ENCODE data around the gene MICB. TPM values are rescaled to one million over a fixed set of nuclear protein-coding genes. Genes with fewer than 3 reads are reported as not detected.

MICB gene
- 25.7 and 26.2 TPM in 2 replicates for total RNA-seq

DNA sequence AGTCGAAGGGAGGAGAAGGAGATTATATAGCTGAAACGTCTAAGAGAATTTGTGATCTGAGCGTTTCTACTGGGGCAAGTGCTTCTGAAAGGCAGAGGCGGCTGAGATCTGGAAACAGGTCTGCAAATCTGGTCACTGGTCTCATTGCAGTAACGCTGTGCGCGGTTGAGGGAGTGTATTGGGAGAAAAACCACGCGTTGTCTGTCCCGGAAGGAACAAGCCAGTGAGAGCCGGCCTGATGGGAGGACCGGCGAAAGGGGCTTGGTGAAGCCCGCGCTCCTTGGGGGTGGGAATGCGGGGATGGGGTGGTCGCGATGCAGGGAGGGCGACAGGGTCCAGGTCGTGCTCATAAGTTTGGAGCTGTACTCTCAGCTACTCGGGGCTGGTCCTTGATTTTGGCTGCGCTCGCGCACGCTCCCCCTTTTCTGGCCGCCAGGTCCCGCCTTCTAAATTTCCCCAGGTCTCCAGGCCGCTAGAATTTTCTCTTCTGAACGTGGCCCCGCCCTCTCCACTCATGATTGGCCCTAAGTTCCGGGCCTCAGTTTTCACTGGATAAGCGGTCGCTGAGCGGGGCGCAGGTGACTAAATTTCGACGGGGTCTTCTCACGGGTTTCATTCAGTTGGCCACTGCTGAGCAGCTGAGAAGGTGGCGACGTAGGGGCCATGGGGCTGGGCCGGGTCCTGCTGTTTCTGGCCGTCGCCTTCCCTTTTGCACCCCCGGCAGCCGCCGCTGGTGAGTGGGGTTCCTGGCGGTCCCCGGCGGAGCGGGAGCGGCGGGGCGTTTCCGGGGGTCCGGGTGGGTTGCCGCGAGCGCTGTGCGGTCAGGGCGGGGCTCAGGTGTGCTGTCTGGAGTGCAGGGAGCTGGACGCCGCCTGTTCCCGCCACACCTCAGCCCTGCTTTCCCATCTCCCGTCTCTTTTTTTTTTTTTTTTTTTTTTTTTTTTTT is at the start of gene MICB:
Gene MICB (plus strand): TSS at position 615 of the 946 bp plus-strand sequence. CDS start 49 bp downstream, at position 664.

DNA sequence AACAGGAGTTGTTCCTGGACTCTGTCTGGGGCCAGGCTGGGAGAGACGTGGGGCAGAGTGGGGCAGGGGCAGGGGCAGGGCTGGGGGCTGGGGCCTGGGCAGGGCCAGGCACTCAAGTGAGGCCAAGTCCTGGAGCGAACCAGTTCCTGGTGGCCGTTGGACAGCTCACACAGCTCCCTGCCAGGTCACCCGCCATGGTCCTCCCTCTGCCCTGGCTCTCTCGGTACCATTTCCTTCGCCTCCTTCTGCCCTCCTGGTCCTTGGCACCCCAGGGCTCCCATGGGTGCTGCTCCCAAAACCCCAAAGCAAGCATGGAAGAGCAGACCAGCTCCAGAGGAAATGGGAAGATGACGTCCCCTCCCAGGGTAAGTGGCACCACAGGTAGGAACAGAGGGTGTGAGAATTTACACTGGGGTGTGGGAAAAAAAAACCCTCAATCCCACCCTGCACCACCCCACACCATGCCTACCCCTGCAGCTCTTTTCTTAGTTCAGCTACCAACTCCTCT is 30.9 kb downstream of the MICB start, which contains the start of gene MCCD1:
Gene MCCD1 (plus strand): TSS at position 142 of the 508 bp plus-strand sequence. CDS start 53 bp downstream, at position 195.

DNA sequence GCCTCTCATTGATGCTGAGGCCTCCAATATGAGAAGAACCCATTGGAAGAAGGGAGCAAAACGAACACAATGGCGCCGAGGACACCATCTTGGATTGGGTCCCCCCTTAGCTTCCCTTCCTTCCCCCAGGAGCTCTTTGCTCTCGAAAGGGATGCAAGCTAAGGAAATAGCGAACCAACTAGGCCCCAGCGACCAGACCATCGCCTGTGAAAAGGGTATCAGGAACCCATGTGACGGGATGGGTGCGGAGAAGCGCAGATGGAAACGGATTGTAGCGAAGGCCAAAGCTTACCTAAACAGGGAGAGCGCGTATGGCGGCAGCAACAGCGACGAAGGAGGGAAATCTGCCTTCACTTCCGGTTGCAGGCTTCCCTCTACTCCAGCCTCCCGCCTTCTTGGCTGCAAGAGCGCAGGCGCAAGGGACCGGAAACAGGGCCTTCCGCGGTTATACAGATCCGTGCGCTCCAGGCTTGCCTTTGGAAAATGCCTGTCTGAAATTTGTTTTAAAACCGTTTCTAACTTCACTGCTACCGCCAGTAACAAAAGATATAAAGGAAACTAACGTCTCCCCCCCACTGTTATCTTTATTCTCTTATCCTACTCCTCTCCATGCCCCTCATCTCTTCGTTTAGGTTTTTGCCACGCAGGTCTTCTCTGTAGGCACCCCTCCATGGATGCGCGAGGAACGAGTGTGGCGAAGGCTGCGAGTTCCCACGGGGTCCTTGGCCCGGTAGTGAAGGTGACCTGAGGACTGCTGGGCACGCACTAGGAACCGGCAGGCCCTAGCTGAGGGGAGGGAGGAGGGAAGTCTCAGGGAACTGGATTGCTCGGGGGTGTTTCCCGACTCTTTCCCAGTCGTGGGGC is 43.9 kb downstream of the MICB start, which contains the start of gene DDX39B:
Gene DDX39B (minus strand): TSS at position 346 of the 864 bp plus-strand sequence. CDS start 1,471 bp downstream, outside the sequence.

DNA sequence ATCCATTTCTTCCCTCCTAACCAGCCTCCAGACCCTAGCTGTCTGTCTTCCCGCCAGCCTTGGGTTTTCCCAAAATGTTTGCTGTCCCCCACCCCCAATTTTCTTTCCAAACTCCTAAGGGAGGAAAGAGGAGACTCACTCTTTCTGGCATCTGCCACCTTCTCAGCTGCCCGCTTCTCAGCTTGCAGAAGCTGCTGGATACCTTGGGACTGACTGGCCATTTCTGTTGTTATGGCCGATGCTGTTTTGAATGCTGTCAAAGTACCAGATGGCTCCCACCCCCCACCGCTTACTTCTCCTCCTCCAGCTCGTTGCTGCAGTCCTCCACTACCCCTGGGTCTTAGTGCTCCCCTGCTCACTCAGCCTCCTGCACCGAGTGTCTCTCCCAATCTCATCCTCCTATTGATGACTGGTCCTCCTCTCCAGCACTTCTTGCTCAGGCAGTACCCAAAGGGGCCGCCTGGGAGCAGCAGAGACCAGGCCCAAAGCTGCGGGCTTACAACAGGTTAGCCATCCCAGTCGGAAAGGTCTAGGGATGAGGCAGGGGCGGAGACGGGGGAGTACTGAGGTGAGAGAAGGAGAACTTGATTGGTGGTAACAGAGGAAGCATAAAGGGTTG is 48.5 kb downstream of the MICB start, which contains the start of gene ATP6V1G2:
Gene ATP6V1G2 (minus strand): TSS at position 270 of the 619 bp plus-strand sequence. CDS start 49 bp downstream, at position 221.

DNA sequence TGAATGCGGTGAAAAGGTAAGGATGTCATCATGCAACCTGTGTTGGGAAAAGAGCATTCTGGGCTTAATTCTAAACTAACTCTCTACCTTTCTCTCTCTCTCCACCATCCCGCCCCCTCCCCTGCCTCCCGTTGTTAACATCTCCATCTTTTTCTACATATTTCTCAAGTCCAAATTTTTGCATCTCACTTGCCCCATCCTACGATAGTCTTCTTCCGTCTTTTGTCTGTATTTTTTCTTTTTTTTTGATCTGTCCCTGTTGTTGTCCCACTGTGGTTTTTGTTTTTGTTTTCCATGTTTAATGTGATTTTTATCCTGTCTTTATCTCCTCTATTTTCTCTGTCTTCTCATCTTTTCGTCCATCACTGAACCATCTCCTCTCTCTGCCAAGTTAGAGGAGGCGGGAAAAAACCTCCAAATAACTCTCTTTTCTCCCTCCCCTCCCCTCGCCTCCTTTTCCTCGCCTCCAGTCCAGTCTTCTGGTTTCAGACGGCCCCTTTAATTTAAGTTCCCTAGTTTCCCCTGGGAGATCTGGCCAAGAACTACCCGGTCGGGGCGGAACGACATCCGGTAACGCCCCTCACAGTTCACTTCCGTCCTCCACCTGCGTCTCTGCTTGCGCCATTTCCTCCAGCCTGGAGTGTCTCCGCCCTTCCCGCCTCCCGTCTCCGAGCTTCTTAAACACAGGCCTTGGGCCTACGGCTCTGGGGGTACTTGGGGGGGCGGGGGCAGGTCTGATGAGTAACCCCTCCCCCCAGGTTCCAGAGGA is 49.2 kb downstream of the MICB start, which contains the start of gene NFKBIL1:
Gene NFKBIL1 (plus strand): TSS at position 651 of the 769 bp plus-strand sequence. CDS start 87 bp downstream, at position 738.

Other genes with a start within 250 kb of the MICB start
- 479 and 546 TPM in 2 replicates for gene HLA-C, start 226.1 kb upstream of the MICB start, total RNA-seq
- 276 and 296 TPM in 2 replicates for gene HLA-B, start 141.0 kb upstream of the MICB start, total RNA-seq
- 104 and 132 TPM in 2 replicates for gene MICA, start 94.5 kb upstream of the MICB start, total RNA-seq
- gene MCCD1, start 30.8 kb downstream of the MICB start, total RNA-seq, result not detected in 2 replicates
- gene DDX39B, start 43.9 kb downstream of the MICB start, total RNA-seq, result 564 and 622 TPM in 2 replicates
- gene ATP6V1G2, start 48.5 kb downstream of the MICB start, total RNA-seq, result 0.18 and 0.58 TPM in 2 replicates
- 22.0 and 28.5 TPM in 2 replicates for gene NFKBIL1, start 49.5 kb downstream of the MICB start, total RNA-seq
- not detected in 2 replicates for gene LTA, start 74.1 kb downstream of the MICB start, total RNA-seq
- gene TNF, start 77.4 kb downstream of the MICB start, total RNA-seq, result not detected in 2 replicates
- gene LTB, start 84.3 kb downstream of the MICB start, total RNA-seq, result not detected in 2 replicates
- not detected in 2 replicates for gene LST1, start 88.1 kb downstream of the MICB start, total RNA-seq
- gene NCR3, start 94.9 kb downstream of the MICB start, total RNA-seq, result not detected in 2 replicates
- gene AIF1, start 117.1 kb downstream of the MICB start, total RNA-seq, result not detected in 2 replicates
- 77.8 and 81.9 TPM in 2 replicates for gene PRRC2A, start 122.6 kb downstream of the MICB start, total RNA-seq
- gene BAG6, start 154.5 kb downstream of the MICB start, total RNA-seq, result 241 and 292 TPM in 2 replicates
- 1.4 and 1.7 TPM in 2 replicates for gene APOM, start 157.7 kb downstream of the MICB start, total RNA-seq
- gene C6orf47, start 162.6 kb downstream of the MICB start, total RNA-seq, result 17.0 and 20.9 TPM in 2 replicates
- 12.4 and 16.1 TPM in 2 replicates for gene GPANK1, start 166.9 kb downstream of the MICB start, total RNA-seq
- 281 and 300 TPM in 2 replicates for gene CSNK2B, start 167.9 kb downstream of the MICB start, total RNA-seq
- 0.58 and 2.7 TPM in 2 replicates for gene LY6G5B, start 171.8 kb downstream of the MICB start, total RNA-seq
- gene LY6G5C, start 182.9 kb downstream of the MICB start, total RNA-seq, result 0.29 and 1.1 TPM in 2 replicates
- gene ABHD16A, start 205.2 kb downstream of the MICB start, total RNA-seq, result 41.6 and 52.5 TPM in 2 replicates
- not detected in 2 replicates for gene LY6G6F, start 208.7 kb downstream of the MICB start, total RNA-seq
- gene LY6G6D, start 217.2 kb downstream of the MICB start, total RNA-seq, result not detected in 2 replicates
- not detected in 2 replicates for gene LY6G6C, start 223.6 kb downstream of the MICB start, total RNA-seq
- gene MPIG6B, start 225.2 kb downstream of the MICB start, total RNA-seq, result not detected in 2 replicates
- 63.1 and 65.7 TPM in 2 replicates for gene DDAH2, start 231.2 kb downstream of the MICB start, total RNA-seq
- gene CLIC1, start 238.4 kb downstream of the MICB start, total RNA-seq, result 1,096 and 1,127 TPM in 2 replicates
- gene MSH5, start 241.9 kb downstream of the MICB start, total RNA-seq, result 7.8 and 16.7 TPM in 2 replicates